Measurements from ENCODE around the gene SELENBP1. TPM values are rescaled to one million over a fixed set of nuclear protein-coding genes. Genes with fewer than 3 reads are reported as not detected.
A peak's percentile ranks its signal among the peaks of the same experiment; 100 is the strongest.
"Not testable (repeated sequence)": the region's sequence is repeated elsewhere in the genome, so short reads cannot be mapped to it uniquely, and the experiment has no call there.

Gene SELENBP1
- total RNA-seq, 1 experiment from 2014 or later = 46.7 TPM

- DNase-seq (ENCODE audit: low spot score) = no peak
These were observed 4.8 kb upstream of the SELENBP1 start for GRCh38 chr1:151377150-151377884.

GRCh38 chr1:151373196-151373595 is 691 bp upstream of the SELENBP1 start:
- no peak for DNase-seq (ENCODE audit: low spot score)

GRCh38 chr1:151371370-151372057 is 991 bp downstream of the SELENBP1 start:
- DNase-seq (ENCODE audit: low spot score) = peak; percentile 67

GRCh38 chr1:151370211-151370911 is 2.1 kb downstream of the SELENBP1 start:
- DNase-seq (ENCODE audit: low spot score) = no peak

GRCh38 chr1:151369621-151370048 is 2.9 kb downstream of the SELENBP1 start:
- DNase-seq (ENCODE audit: low spot score) = no peak

- DNase-seq (ENCODE audit: low spot score) = no peak
These were observed 3.2 kb downstream of the SELENBP1 start for GRCh38 chr1:151369302-151369610.

GRCh38 chr1:151368393-151369301 is 3.9 kb downstream of the SELENBP1 start:
- no peak for DNase-seq (ENCODE audit: low spot score)

GRCh38 chr1:151367658-151368392 is 4.7 kb downstream of the SELENBP1 start:
- DNase-seq (ENCODE audit: low spot score) = no peak

- no peak for DNase-seq (ENCODE audit: low spot score)
These were observed 7.5 kb downstream of the SELENBP1 start for GRCh38 chr1:151364996-151365395.

- no peak for DNase-seq (ENCODE audit: low spot score)
These were observed 10.0 kb downstream of the SELENBP1 start for GRCh38 chr1:151362308-151363155.

GRCh38 chr1:151361883-151362282 is 10.6 kb downstream of the SELENBP1 start:
- no peak for DNase-seq (ENCODE audit: low spot score)

- DNase-seq (ENCODE audit: low spot score) = no peak
These were observed 15.8 kb downstream of the SELENBP1 start for GRCh38 chr1:151356696-151357095.

GRCh38 chr1:151352021-151352718 is 20.3 kb downstream of the SELENBP1 start:
- DNase-seq (ENCODE audit: low spot score) = no peak

GRCh38 chr1:151350323-151350722 is 22.2 kb downstream of the SELENBP1 start:
- not testable (repeated sequence) for DNase-seq (ENCODE audit: low spot score)

GRCh38 chr1:151347523-151348246 is 24.8 kb downstream of the SELENBP1 start:
- DNase-seq (ENCODE audit: low spot score) = no peak

- DNase-seq (ENCODE audit: low spot score) = peak; percentile 97
These were observed 25.6 kb downstream of the SELENBP1 start, which contains the start of gene RFX5 for GRCh38 chr1:151346769-151347522. RFX5 (minus strand) TSS chr1:151347252; CDS start chr1:151346320, 932 bp downstream.

- no peak for DNase-seq (ENCODE audit: low spot score)
These were observed 26.3 kb downstream of the SELENBP1 start for GRCh38 chr1:151346082-151346768.

Measured in HT-29 (cell line).